Anterior cingulate cortex (tissue), 58 donors: ENCODE data around the gene KAT8.
A peak's percentile ranks its signal among the peaks of the same experiment; 100 is the strongest.
"Not testable (repeated sequence)": the region's sequence is repeated elsewhere in the genome, so short reads cannot be mapped to it uniquely, and the experiment has no call there.

Experiments
- DNase-seq, 58 donors: peaks; one replicate each; lab custom pipeline; 2025; lab: John Stamatoyannopoulos, UW

KAT8 gene

DNA sequence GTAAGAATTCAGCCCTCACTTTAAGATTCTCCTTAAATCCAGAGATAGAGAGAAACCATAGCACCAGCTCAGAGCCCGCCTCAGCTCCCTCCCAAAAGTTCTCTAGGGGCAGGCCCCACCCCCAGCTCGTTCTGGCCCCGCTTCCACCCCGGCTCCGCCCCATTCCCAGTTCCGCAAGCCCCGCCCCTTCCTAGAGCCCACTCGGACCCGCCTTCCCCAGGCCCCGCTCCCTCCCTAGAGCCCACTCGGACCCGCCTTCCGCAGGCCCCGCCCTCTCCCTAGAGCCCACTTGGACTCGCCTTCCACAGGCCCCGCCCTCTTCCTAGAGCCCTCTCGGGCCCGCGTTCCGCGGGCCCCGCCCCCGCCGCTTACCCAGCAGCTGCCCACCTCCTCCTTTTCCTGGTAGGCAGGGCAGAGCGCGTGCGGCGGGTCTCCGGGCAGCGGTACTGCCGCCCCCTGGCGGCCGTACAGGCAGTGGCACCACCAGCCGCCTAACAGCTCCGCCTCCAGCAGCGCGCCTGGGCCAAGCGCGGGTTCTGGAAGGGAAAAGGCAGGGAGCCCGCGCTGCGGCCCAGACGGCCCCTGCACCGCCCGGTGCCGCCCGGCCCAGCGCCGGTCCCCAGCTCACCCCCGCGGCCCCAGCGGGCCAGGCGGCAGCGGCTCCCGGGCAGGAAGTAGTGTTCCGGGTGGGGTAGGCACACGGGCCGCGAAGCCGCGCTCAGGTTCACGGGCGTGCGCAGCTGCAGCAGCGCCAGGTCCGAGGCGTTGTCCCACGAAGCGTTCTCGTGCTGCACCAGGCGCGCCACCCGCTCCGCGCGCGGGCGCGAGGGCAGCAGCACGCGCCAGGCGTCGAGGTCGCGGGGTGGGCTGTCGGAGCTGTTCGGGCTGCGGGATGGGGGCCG lies 24.9 kb downstream of the KAT8 start:
- peak; percentile 32 to 99 (median 97) for DNase-seq

GRCh38 chr16:31143011-31143693 lies 25.7 kb downstream of the KAT8 start:
- no peak for DNase-seq

GRCh38 chr16:31143694-31144148 lies 26.3 kb downstream of the KAT8 start:
- DNase-seq = no peak

GRCh38 chr16:31144418-31144817 lies 27.0 kb downstream of the KAT8 start:
- not testable (repeated sequence) for DNase-seq

- DNase-seq = no peak
Observed at GRCh38 chr16:31145398-31145990, 28.0 kb downstream of the KAT8 start.

- DNase-seq = no peak
Observed at GRCh38 chr16:31147574-31147973, 30.1 kb downstream of the KAT8 start.

GRCh38 chr16:31148281-31148728 lies 30.8 kb downstream of the KAT8 start:
- no peak for DNase-seq

- no peak for DNase-seq
Observed at GRCh38 chr16:31148896-31149295, 31.4 kb downstream of the KAT8 start.

DNA sequence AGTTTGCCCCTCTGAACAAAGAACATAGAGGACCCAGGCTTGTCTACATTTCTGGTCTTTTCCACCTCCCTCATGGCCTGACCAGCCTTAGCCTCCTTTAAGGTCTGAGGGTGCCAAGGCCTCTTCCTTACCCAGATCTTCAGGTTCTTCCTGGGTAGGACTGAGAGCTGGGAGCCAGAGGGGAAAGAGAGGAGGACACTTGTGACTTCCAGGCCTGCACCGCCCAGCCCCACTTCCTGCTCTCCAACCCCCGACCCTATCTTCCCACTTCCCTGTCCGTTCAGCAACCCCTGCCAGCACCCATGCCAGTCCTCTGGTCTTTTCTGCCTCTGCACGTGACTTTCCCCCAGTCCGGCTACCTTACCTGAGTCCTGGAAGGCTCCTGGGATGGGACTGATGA lies 31.9 kb downstream of the KAT8 start:
- DNase-seq = no peak

GRCh38 chr16:31149894-31150890 lies 32.7 kb downstream of the KAT8 start, which contains the start of gene PRSS36:
TSS of gene PRSS36 (minus strand) at chr16:31150066. CDS start at chr16:31150035, 31 bp downstream.
- DNase-seq = no peak

DNA sequence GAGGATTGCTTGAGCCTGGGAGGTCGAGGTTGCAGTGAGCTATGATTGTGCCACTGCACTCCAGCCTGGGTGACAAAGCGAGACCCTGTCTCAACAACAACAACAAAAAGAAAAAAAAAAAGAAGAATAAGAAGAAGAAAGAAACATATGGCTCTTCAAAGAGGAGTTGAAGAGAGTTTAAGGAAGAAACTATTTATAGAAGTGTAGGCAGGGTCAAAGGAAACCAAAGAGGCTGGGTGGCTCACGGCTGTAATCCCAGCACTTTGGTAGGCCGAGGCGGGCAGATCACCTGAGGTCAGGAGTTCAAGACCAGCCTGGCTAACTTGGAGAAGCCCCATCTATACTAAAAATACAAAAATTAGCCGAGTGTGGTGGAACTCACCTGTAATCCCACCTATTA lies 33.5 kb downstream of the KAT8 start:
- DNase-seq = not testable (repeated sequence)

- peak in 2 of 58 donors; percentile 2 to 16 for DNase-seq
Observed at GRCh38 chr16:31157136-31157535, 39.7 kb downstream of the KAT8 start.

GRCh38 chr16:31167315-31167714 lies 49.9 kb downstream of the KAT8 start:
- DNase-seq = no peak

DNA sequence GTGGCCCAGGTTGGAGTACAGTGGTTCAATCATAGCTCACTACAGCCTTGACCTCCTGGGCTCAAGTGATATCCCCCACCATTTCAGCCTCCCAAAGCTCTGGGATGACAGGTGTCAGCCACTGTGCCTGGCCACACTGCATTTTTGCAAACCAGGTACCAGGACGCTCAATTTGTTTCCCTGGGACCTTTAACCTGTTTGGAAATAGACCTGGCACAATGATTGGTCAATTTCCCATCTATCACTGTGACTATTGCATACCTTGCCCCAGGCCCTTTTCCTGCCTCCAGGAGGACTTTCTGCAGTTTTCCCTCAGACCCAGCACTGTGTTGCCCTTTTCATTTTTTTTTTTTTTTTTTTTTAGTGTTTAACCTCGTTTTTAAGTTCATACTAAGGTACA lies 51.4 kb downstream of the KAT8 start:
- no peak for DNase-seq

GRCh38 chr16:31170048-31170447 lies 52.6 kb downstream of the KAT8 start:
- not testable (repeated sequence) for DNase-seq

GRCh38 chr16:31177136-31177535 lies 59.7 kb downstream of the KAT8 start:
- no peak for DNase-seq

DNA sequence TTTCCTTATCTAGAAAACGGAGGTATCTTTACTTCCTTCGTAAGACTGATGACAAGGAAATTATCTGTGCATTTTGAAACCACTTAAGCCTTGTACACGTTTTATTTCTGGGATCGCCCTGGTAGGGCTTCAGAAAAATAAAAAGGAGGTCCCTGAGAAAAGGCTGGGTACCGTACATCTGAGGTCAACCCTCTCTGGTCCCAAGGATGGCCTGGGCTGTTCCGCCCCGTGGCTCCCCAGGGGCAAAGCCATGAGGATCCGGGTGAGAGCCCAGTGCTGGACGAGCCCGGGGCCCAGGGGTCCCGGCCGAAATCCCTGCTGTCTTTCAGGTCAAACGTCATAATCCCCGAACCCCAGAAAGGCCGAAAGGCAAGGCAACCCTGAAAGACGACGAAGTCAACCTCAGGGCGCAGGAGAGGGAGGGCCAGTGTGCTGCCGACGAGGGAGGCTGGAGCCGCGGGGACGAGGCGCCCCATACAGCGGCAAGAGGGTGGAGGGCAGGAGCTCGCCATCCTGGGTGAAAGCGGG lies 61.8 kb downstream of the KAT8 start:
- DNase-seq = no peak

DNA sequence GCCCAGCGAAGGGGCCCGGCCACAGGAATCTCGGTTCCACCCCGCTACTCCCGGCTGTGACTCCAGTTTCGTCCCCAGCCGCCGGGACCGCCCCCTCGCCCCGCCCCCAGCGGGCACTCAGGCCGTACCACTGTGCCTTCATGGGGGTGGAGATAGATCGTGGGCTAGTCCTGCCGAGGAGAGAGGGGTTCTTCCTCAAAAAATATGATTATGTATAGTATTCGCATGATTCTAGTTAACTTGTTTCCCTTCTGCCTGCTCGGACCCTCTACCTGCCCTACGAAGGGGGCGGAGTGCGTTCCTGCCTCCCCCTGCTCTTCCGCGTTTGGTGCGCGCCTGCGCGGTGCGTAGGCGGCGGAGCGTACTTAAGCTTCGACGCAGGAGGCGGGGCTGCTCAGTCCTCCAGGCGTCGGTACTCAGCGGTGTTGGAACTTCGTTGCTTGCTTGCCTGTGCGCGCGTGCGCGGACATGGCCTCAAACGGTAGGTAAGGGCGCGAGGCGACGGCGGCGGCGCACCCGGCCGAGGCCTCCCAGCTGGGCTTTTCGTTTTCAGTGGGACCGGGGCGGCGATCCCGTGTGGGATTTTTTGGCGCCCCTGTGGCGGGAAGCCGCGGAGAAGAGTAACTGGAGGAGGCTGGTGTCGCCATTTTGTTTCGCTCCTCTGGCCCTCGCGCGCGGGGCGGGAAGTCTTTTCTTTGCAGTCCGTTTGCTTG lies 62.4 kb downstream of the KAT8 start, which contains the start of gene FUS:
FUS (plus strand) TSS at position 393 of the 713 bp plus-strand sequence; CDS start at position 469, 76 bp downstream.
- DNase-seq = peak; percentile 52 to 94 (median 88)
